ENCODE results near the gene TSPAN8.
"Not testable (repeated sequence)": the region's sequence is repeated elsewhere in the genome, so short reads cannot be mapped to it uniquely, and the experiment has no call there.

TSPAN8 gene

GRCh38 chr12:71125949-71126348 lies 31.9 kb downstream of the TSPAN8 start:
- DNase-seq (ENCODE audit: low read depth), result no peak

- no peak for DNase-seq (ENCODE audit: low read depth)
Observed at GRCh38 chr12:71125515-71125914, 32.3 kb downstream of the TSPAN8 start.

GRCh38 chr12:71124835-71125460 lies 32.9 kb downstream of the TSPAN8 start:
- DNase-seq (ENCODE audit: low read depth), result no peak

GRCh38 chr12:71113148-71113547 lies 44.7 kb downstream of the TSPAN8 start:
- DNase-seq (ENCODE audit: low read depth), result not testable (repeated sequence)

- DNase-seq (ENCODE audit: low read depth), result no peak
Observed at GRCh38 chr12:71109834-71110233, 48.0 kb downstream of the TSPAN8 start.

- no peak for DNase-seq (ENCODE audit: low read depth)
Observed at GRCh38 chr12:71108355-71108754, 49.4 kb downstream of the TSPAN8 start.

- no peak for DNase-seq (ENCODE audit: low read depth)
Observed at GRCh38 chr12:71107936-71108335, 49.9 kb downstream of the TSPAN8 start.

- DNase-seq (ENCODE audit: low read depth), result no peak
Observed at GRCh38 chr12:71105956-71106355, 51.8 kb downstream of the TSPAN8 start.

GRCh38 chr12:71092290-71092689 lies 65.5 kb downstream of the TSPAN8 start:
- no peak for DNase-seq (ENCODE audit: low read depth)

GRCh38 chr12:71090971-71091370 lies 66.8 kb downstream of the TSPAN8 start:
- no peak for DNase-seq (ENCODE audit: low read depth)

GRCh38 chr12:71085575-71085974 lies 72.2 kb downstream of the TSPAN8 start:
- no peak for DNase-seq (ENCODE audit: low read depth)

GRCh38 chr12:71075743-71076142 lies 82.1 kb downstream of the TSPAN8 start:
- no peak for DNase-seq (ENCODE audit: low read depth)
